ENCODE results near the gene CPSF7.

CPSF7 gene

GRCh38 chr11:61353131-61354067, 76.4 kb downstream of the CPSF7 start:
- DNase-seq = no peak

Measured in NCI-H510A treated with DMSO at 0.1 percent for 48 hours (cell line).